Endothelial cell of umbilical vein (primary cell): ENCODE data around the gene PDCD1LG2.

Source experiments
- EZH2 ChIP-seq: IDR thresholded peaks from 2 replicates; pipeline ENCODE4 v1.6.1; 2012; ENCODE audit warnings: borderline replicate concordance, low read depth, mild to moderate bottlenecking, moderate library complexity, low read length, inconsistent platforms; ENCODE audit not compliant: severe bottlenecking
- POLR2A ChIP-seq: IDR thresholded peaks from 2 replicates; pipeline ENCODE4 v1.6.1; 2012; ENCODE audit warnings: low read depth, mild to moderate bottlenecking, control low read depth, low read length
- POLR2AphosphoS5 ChIP-seq: IDR thresholded peaks from 2 replicates; pipeline ENCODE4 v1.6.1; 2012; ENCODE audit warnings: low read depth, mild to moderate bottlenecking, control low read depth, low read length, moderate library complexity; ENCODE audit not compliant: insufficient read depth
- TF ChIP-seq, protein P1 (sequence below), 2 donors: IDR thresholded peaks; 1 replicate in 1 of 2; 2 replicates in 1 of 2; pipeline ENCODE4 v1.5.1; 2011; ENCODE audit warnings: low read length in 2 of 2, mild to moderate bottlenecking in 2 of 2, moderate library complexity in 2 of 2, control low read depth in 1 of 2, inconsistent platforms in 1 of 2, low read depth in 1 of 2; ENCODE audit not compliant: insufficient read depth in 1 of 2; ENCODE audit errors: extremely low read depth in 1 of 2

DNA sequence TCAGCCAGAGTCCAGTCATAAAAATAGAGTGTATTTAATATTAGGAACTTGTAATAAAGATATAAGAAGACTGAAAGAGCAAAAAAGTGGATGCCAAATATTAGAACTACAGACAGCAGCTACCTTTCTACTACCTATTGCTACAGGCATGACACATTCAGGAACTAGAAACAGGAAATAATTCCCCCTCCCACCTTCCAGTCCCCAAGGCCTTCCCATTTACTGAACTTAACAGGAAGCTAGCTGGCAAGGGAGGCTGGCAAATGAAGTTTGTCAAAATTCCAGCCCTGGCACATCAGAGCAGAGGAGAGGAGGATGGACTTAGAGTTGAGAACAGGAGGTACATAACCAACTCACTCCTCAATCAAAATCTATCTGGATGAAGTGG lies 68.4 kb downstream of the PDCD1LG2 start:
- TF ChIP-seq, protein P1, sequence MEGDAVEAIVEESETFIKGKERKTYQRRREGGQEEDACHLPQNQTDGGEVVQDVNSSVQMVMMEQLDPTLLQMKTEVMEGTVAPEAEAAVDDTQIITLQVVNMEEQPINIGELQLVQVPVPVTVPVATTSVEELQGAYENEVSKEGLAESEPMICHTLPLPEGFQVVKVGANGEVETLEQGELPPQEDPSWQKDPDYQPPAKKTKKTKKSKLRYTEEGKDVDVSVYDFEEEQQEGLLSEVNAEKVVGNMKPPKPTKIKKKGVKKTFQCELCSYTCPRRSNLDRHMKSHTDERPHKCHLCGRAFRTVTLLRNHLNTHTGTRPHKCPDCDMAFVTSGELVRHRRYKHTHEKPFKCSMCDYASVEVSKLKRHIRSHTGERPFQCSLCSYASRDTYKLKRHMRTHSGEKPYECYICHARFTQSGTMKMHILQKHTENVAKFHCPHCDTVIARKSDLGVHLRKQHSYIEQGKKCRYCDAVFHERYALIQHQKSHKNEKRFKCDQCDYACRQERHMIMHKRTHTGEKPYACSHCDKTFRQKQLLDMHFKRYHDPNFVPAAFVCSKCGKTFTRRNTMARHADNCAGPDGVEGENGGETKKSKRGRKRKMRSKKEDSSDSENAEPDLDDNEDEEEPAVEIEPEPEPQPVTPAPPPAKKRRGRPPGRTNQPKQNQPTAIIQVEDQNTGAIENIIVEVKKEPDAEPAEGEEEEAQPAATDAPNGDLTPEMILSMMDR (IDR thresholded peaks at IDR 0.05; ENCODE audit: extremely low read depth in 1 of 2, insufficient read depth in 1 of 2, low read depth in 1 of 2, low read length in 2 of 2) = no peak
- TF ChIP-seq EZH2 = no peak
- TF ChIP-seq POLR2A = no peak
- no peak for TF ChIP-seq POLR2AphosphoS5
